Endodermal cell (in vitro differentiated cells): ENCODE measurements around the gene COL6A3. TPM values are rescaled to one million over a fixed set of nuclear protein-coding genes. Genes with fewer than 3 reads are reported as not detected.

Experiments
- DNase-seq: peaks from one replicate; pipeline ENCODE4 v3.0.0-alpha.2; 2017
- H3K27ac ChIP-seq: 2 replicates; pipeline ENCODE4 v1.5.1; 2013; ENCODE audit warnings: mild to moderate bottlenecking, low read depth, low read length, moderate library complexity
- H3K27me3 ChIP-seq: 2 replicates; pipeline ENCODE4 v1.6.1; 2013; ENCODE audit warnings: mild to moderate bottlenecking, low read length, moderate library complexity; ENCODE audit not compliant: insufficient read depth, control insufficient read depth, poor library complexity, severe bottlenecking
- H3K36me3 ChIP-seq: 2 replicates; pipeline ENCODE4 v1.7.0; 2013; ENCODE audit warnings: mild to moderate bottlenecking, low read length, moderate library complexity; ENCODE audit not compliant: control insufficient read depth, insufficient read depth
- H3K4me1 ChIP-seq: one replicate; pipeline ENCODE4 v1.7.0; 2013; ENCODE audit warnings: low read length; ENCODE audit not compliant: control insufficient read depth, insufficient read depth
- H3K4me3 ChIP-seq: 2 replicates; pipeline ENCODE4 v1.5.1; 2013; ENCODE audit warnings: mild to moderate bottlenecking, low read length, moderate library complexity
- H3K9ac ChIP-seq: 2 replicates; pipeline ENCODE4 v1.6.1; 2013; ENCODE audit warnings: mild to moderate bottlenecking, low read length, moderate library complexity; ENCODE audit not compliant: poor library complexity, severe bottlenecking; ENCODE audit errors: extremely low read depth
- H3K9me3 ChIP-seq: 2 replicates; pipeline ENCODE4 v1.6.1; 2013; ENCODE audit warnings: mild to moderate bottlenecking, low read length, moderate library complexity; ENCODE audit not compliant: control insufficient read depth
- H3K27ac Mint-ChIP-seq: 2 replicates; pipeline ENCODE4 v1.8.0; 2020; ENCODE audit warnings: mixed read lengths
- H3K27me3 Mint-ChIP-seq: 2 replicates; pipeline ENCODE4 v1.8.0; 2021; ENCODE audit warnings: mild to moderate bottlenecking, mixed read lengths; ENCODE audit not compliant: insufficient read depth
- H3K36me3 Mint-ChIP-seq: 2 replicates; pipeline ENCODE4 v1.8.0; 2020; ENCODE audit warnings: low read depth, mixed read lengths
- H3K4me1 Mint-ChIP-seq: 2 replicates; pipeline ENCODE4 v1.8.0; 2020; ENCODE audit warnings: mixed read lengths
- H3K4me3 Mint-ChIP-seq: 2 replicates; pipeline ENCODE4 v1.8.0; 2020; ENCODE audit warnings: mild to moderate bottlenecking, moderate library complexity, mixed read lengths
- H3K9me3 Mint-ChIP-seq: 2 replicates; pipeline ENCODE4 v1.8.0; 2020; ENCODE audit warnings: mild to moderate bottlenecking, mixed read lengths
- CTCF ChIP-seq: fragments of 200-600 bp; sonication (generic); conservative IDR thresholded peaks from 2 replicates; pipeline ENCODE4 v1.5.0; 2021; ENCODE audit warnings: antibody characterized with exemption, mild to moderate bottlenecking
- WGBS, 2 experiments: methylation state at CpG; one replicate each; pipeline versions ENCODE4 v1.1.5 to v1.1.7; 2013; ENCODE audit warnings: missing lambda C conversion rate in 2 of 2, mixed read lengths in 1 of 2; ENCODE audit not compliant: insufficient coverage in 1 of 2, insufficient read length in 1 of 2; 5-methylcytosine and 5-hydroxymethylcytosine counted together
- total RNA-seq, 2 donors: library from RNA; stranded (reverse); fragmentation: NEBNext Ultra II Directional in 1 of 2; extraction: Animal tissue kit (Norgen Biotek cat#: 25700) in 1 of 2; gene quantifications; 2 replicates in 1 of 2; 3 replicates in 1 of 2; pipeline ENCODE4 v1.2.1, GENCODE V29; 2021

The COL6A3 gene
- total RNA-seq, 2 donors from 2014 or later, result 0.40 to 1.2 TPM

DNA sequence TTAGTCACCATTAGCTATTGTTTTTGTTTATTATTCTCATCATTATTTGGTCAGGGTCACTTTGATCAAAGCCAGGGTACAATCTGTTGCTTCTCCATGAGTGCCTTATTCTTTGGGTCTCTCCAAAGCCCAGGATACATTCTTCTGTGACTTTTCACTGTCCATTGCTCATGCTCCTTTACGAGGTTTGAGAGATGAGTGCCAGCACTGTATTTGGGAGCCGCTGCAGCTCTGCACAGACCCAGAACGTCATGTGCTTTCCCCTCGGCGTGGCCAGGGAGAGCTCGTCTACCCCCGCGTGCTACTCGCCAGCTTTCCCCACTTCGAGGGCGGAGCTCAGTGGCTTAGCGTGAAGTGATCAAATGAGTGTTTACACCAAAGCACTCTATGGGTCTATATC is 123.7 kb downstream of the COL6A3 start:
- TF ChIP-seq CTCF, result no peak

DNA sequence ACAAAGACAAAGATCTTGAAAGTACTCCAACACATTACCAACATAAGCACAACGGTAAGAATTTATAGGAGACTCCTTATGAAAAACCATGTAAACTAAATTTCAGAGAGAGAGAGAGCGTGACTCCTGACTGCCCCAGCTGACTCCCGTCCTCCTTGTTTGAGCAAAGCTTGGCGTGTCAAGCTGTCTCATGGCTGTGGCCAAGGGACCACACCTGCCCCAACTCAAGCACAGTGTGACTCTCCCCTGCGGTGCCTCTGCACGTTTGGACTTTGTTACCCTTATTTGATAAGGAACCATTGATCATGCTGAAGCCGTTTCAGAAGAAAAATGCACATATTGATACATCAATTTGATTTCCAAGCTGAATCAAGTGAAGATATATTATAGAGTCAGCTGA is 124.8 kb downstream of the COL6A3 start:
- H3K9ac ChIP-seq, result no peak overlapping the region
- H3K4me3 ChIP-seq, result no peak overlapping the region
- TF ChIP-seq CTCF, result no peak
- no peaks in the 10 kb centered on the region for H3K27me3 ChIP-seq
- no peaks in the 10 kb centered on the region for H3K9me3 ChIP-seq
- H3K27me3 Mint-ChIP-seq, result peaks cover 3% of the 10 kb centered on the region
- H3K4me1 Mint-ChIP-seq, result no peaks in the 10 kb centered on the region
- no peaks in the 10 kb centered on the region for H3K4me1 ChIP-seq
- H3K4me3 Mint-ChIP-seq, result no peak overlapping the region
- no peak overlapping the region for H3K27ac ChIP-seq
- H3K36me3 Mint-ChIP-seq, result no peaks in the 10 kb centered on the region
- WGBS, 2 experiments, result 90 to 100% methylated on average over 5 to 7 of the region's 7 CpGs
- no peak overlapping the region for H3K27ac Mint-ChIP-seq
- DNase-seq, result no peak
- no peaks in the 10 kb centered on the region for H3K36me3 ChIP-seq
- no peaks in the 10 kb centered on the region for H3K9me3 Mint-ChIP-seq

More for the DNA sequence above, 123.7 kb downstream of the COL6A3 start:
- no peak overlapping the region for H3K27ac ChIP-seq
- H3K9me3 ChIP-seq, result no peaks in the 10 kb centered on the region
- H3K27me3 ChIP-seq, result no peaks in the 10 kb centered on the region
- H3K4me3 ChIP-seq, result no peak overlapping the region
- Mint-ChIP-seq H3K4me3 (no peak overlapping the region), H3K27me3 (peaks cover 3% of the 10 kb centered on the region), H3K4me1 (no peaks in the 10 kb centered on the region), H3K36me3 (no peaks in the 10 kb centered on the region), H3K9me3 (no peaks in the 10 kb centered on the region), H3K27ac (no peak overlapping the region)
- no peak overlapping the region for H3K9ac ChIP-seq
- 92 to 93% methylated on average over 12 of the region's 12 CpGs for WGBS, 2 experiments
- no peaks in the 10 kb centered on the region for H3K36me3 ChIP-seq
- no peak for DNase-seq
- H3K4me1 ChIP-seq, result no peaks in the 10 kb centered on the region

GRCh38 chr2:237287872-237288271 is 126.1 kb downstream of the COL6A3 start:
- H3K27ac ChIP-seq, result no peak overlapping the region
- no peaks in the 10 kb centered on the region for H3K4me1 ChIP-seq
- WGBS, 2 experiments, result no CpG with 5 or more reads among the region's 1 CpG
- no peaks in the 10 kb centered on the region for H3K9me3 ChIP-seq
- H3K36me3 ChIP-seq, result no peaks in the 10 kb centered on the region
- H3K9ac ChIP-seq, result no peak overlapping the region
- no peak for TF ChIP-seq CTCF
- H3K27me3 ChIP-seq, result no peaks in the 10 kb centered on the region
- Mint-ChIP-seq H3K36me3 (no peaks in the 10 kb centered on the region), H3K4me1 (no peaks in the 10 kb centered on the region), H3K9me3 (no peaks in the 10 kb centered on the region), H3K27me3 (peaks cover 3% of the 10 kb centered on the region), H3K4me3 (no peak overlapping the region), H3K27ac (no peak overlapping the region)
- DNase-seq, result no peak
- H3K4me3 ChIP-seq, result no peak overlapping the region
